Esophagus (tissue), 2 donors: Measurements from ENCODE around the gene ADPRH. TPM values are rescaled to one million over a fixed set of nuclear protein-coding genes. Genes with fewer than 3 reads are reported as not detected.

Experiments
- H3K27ac ChIP-seq, 2 donors: one replicate each; pipeline ENCODE4 v1.5.1; 2013; ENCODE audit warnings: low read depth in 2 of 2, mild to moderate bottlenecking in 2 of 2, inconsistent platforms in 1 of 2, low read length in 1 of 2, moderate library complexity in 1 of 2
- H3K27me3 ChIP-seq, 2 donors: one replicate each; pipeline ENCODE4 v1.6.1; 2013; ENCODE audit warnings: low read length in 2 of 2, control low read depth in 1 of 2, mild to moderate bottlenecking in 1 of 2; ENCODE audit not compliant: insufficient read depth in 2 of 2, control insufficient read depth in 1 of 2
- H3K36me3 ChIP-seq, 2 donors: one replicate each; pipeline ENCODE4 v1.6.1; 2013; ENCODE audit warnings: low read length in 1 of 2; ENCODE audit not compliant: control insufficient read depth in 2 of 2, insufficient read depth in 2 of 2
- H3K4me1 ChIP-seq, 2 donors: one replicate each; pipeline ENCODE4 v1.6.1; 2013; ENCODE audit warnings: low read length in 1 of 2; ENCODE audit not compliant: control insufficient read depth in 2 of 2, insufficient read depth in 2 of 2
- H3K4me3 ChIP-seq, 2 donors: one replicate each; pipeline ENCODE4 v1.5.1; 2013; ENCODE audit warnings: low read length in 2 of 2, mild to moderate bottlenecking in 2 of 2, low read depth in 1 of 2, moderate library complexity in 1 of 2
- H3K9me3 ChIP-seq, 2 donors: one replicate each; pipeline ENCODE4 v1.6.1; 2013; ENCODE audit warnings: mild to moderate bottlenecking in 2 of 2, low read depth in 1 of 2, low read length in 1 of 2, moderate library complexity in 1 of 2; ENCODE audit not compliant: control insufficient read depth in 2 of 2, insufficient read depth in 1 of 2
- WGBS, 2 donors: extraction: QIAGEN DNeasy Blood & Tissue Kit; methylation state at CpG; one replicate each; pipeline ENCODE4 v1.1.7; 2013; 5-methylcytosine and 5-hydroxymethylcytosine counted together
- polyA plus RNA-seq, 2 donors: library from polyadenylated mRNA; stranded (reverse); fragments of 200-250 nt; gene quantifications; one replicate each; pipeline ENCODE4 v1.2.3, GENCODE V29; 2013
- donor health status: healthy with polysubstance abuse.
- donor health status: Bipolar disorder and iron deficiency.

ADPRH gene
- polyA plus RNA-seq, 2 donors = 1.2 to 1.3 TPM

DNA sequence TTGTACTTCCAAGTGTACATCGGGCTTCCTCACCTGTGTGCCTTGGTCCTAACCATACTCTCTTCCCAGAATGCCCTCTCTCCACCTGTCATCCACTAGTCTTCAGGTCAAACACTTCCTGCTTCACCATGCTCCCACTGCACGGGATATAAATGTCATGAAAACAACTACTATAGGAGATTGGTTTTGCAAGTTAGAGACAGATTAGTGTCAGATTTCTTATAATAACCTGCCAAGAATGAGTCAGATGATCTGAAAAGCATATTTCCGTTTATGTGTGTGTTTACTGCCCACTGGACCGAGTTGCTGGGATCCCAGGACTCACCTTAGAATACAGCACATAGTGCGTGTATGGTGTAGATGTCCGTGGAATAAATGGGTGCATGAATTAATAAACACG is 39.8 kb downstream of the ADPRH start:
- Histone ChIP-seq H3K9me3 (no peaks in the 10 kb centered on the region), H3K27ac (no peak overlapping the region), H3K4me3 (no peak overlapping the region), H3K27me3 (no peaks in the 10 kb centered on the region), H3K4me1 (no peaks in the 10 kb centered on the region), H3K36me3 (no peaks in the 10 kb centered on the region)
- whole genome bisulfite sequencing, 2 donors = 70 to 75% methylated on average over 7 of the region's 7 CpGs

GRCh38 chr3:119620899-119621298 is 41.6 kb downstream of the ADPRH start:
- H3K27ac ChIP-seq = no peak overlapping the region
- no peaks in the 10 kb centered on the region for H3K27me3 ChIP-seq
- no peaks in the 10 kb centered on the region for H3K4me1 ChIP-seq
- no peaks in the 10 kb centered on the region for H3K9me3 ChIP-seq
- no peaks in the 10 kb centered on the region for H3K36me3 ChIP-seq
- 89 to 92% methylated on average over 5 of the region's 5 CpGs for WGBS, 2 donors
- H3K4me3 ChIP-seq = no peak overlapping the region

DNA sequence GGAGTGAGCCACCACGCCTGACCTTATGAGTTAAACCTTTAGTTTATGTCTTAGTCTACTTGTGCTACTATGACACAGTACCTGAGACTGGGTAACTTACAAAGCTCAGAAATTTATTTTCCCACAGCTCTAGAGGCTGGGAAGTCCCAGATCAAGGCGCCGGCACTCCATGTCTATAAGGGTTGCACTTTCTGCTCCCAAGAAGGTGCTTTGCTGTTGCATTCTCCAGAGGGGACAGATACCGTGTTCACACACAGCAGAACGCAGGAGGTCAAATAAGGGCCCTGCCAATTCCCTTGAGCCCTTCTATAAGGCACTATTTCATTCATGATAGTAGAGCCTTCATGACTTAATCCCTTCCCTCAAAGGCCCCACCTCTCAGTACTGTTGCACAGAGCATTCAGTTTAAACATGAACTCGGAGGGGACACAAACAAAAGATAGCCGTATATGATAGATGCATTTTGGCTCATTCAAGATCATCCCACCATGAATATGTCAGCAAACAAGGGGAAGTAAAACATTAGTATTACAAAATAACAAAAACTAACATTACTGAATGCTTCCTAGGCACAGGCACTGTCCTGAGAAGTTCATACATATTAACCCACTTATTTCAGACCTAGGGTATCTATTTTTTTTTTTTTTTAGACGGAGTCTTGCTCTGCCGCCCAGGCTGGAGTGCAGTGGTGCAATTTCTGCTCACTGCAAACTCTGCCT is 44.9 kb downstream of the ADPRH start:
- Histone ChIP-seq H3K4me1 (peaks cover 0 to 2% of the 10 kb centered on the region in 2 donors), H3K27ac (no peak overlapping the region), H3K9me3 (no peaks in the 10 kb centered on the region), H3K4me3 (no peak overlapping the region), H3K27me3 (no peaks in the 10 kb centered on the region), H3K36me3 (no peaks in the 10 kb centered on the region)
- 76 to 84% methylated on average over 9 of the region's 9 CpGs for WGBS, 2 donors

DNA sequence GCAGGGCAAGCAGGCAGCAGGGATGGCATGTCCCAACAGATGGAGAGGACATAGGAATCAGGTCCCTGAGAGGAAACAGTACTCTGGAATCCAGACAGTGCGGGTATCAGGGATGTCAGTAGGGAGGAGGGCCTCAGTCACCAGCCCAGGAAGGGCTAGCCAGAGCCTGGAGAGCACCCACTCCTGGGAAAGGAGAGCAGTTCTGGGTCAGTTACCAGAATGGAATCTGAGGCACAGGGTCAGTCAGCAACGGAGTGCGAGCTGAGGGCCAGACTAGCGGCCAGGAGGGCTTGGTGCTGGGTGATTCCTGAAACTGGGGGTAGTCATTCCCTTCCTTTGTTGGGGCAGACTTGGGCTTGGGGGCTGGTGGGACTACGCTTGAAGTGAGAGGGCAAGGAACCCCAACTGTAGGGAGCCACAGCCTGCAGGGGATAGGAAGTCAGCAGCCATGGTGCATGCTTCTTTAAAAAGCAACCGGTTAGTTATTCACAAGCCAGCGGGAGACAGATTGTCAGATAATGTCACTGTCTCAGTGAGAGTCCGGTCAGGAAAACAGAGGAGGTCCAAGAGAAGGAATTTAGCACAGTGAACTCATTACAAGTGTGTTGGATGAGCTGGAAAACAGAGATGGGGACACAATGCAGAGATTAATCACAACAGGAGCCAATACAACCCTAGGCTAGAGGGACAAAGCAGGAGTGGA is 46.3 kb downstream of the ADPRH start:
- Histone ChIP-seq H3K4me3 (no peak overlapping the region), H3K27me3 (no peaks in the 10 kb centered on the region), H3K4me1 (peaks cover 0 to 2% of the 10 kb centered on the region in 2 donors), H3K36me3 (no peaks in the 10 kb centered on the region), H3K9me3 (no peaks in the 10 kb centered on the region), H3K27ac (no peak overlapping the region)
- WGBS, 2 donors = 74 to 80% methylated on average over 8 of the region's 8 CpGs

GRCh38 chr3:119626196-119626595 is 46.9 kb downstream of the ADPRH start:
- Histone ChIP-seq H3K9me3 (no peaks in the 10 kb centered on the region), H3K4me3 (no peak overlapping the region), H3K27ac (no peak overlapping the region), H3K4me1 (peaks cover 0 to 2% of the 10 kb centered on the region in 2 donors), H3K36me3 (no peaks in the 10 kb centered on the region), H3K27me3 (no peaks in the 10 kb centered on the region)
- WGBS, 2 donors = 88 to 93% methylated on average over 1 of the region's 1 CpG

DNA sequence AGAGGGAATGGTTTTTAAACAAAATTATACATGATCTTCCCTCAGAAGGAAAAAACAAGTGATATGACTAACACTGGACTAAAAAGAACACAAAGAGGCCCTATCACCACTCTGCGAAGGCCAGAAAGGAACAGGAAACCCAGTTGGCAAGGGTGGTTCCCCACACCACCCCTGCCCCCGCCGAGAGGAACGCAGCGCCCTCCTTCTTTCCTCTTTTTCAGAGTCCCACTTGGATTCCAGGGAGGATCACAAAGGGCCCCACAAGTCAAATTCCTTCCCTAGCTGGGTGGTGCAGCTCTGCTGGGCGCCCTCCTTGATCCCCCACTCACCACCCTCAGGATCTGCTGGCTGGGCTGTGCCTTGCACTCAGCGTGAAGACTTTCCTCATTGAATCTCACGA is 48.2 kb downstream of the ADPRH start:
- Histone ChIP-seq H3K4me1 (peaks cover 0 to 2% of the 10 kb centered on the region in 2 donors), H3K27me3 (no peaks in the 10 kb centered on the region), H3K9me3 (no peaks in the 10 kb centered on the region), H3K36me3 (no peaks in the 10 kb centered on the region), H3K27ac (no peak overlapping the region), H3K4me3 (no peak overlapping the region)
- WGBS, 2 donors = 64 to 67% methylated on average over 8 of the region's 8 CpGs

- H3K27me3 ChIP-seq = no peaks in the 10 kb centered on the region
- 78 to 81% methylated on average over 4 of the region's 4 CpGs for WGBS, 2 donors
- no peak overlapping the region for H3K27ac ChIP-seq
- H3K4me3 ChIP-seq = no peak overlapping the region
- no peaks in the 10 kb centered on the region for H3K36me3 ChIP-seq
- H3K4me1 ChIP-seq = peaks cover 0 to 2% of the 10 kb centered on the region in 2 donors
- no peaks in the 10 kb centered on the region for H3K9me3 ChIP-seq
Observed at GRCh38 chr3:119628390-119628789, 49.1 kb downstream of the ADPRH start.

- Histone ChIP-seq H3K27ac (no peak overlapping the region), H3K27me3 (no peaks in the 10 kb centered on the region), H3K4me1 (peaks cover 0 to 2% of the 10 kb centered on the region in 2 donors), H3K9me3 (no peaks in the 10 kb centered on the region), H3K36me3 (no peaks in the 10 kb centered on the region), H3K4me3 (no peak overlapping the region)
- WGBS, 2 donors = 47 to 62% methylated on average over 1 of the region's 1 CpG
Observed at GRCh38 chr3:119628816-119629445, 49.6 kb downstream of the ADPRH start.

- 76 to 82% methylated on average over 8 of the region's 8 CpGs for WGBS, 2 donors
- Histone ChIP-seq H3K36me3 (no peaks in the 10 kb centered on the region), H3K4me1 (peaks cover 0 to 2% of the 10 kb centered on the region in 2 donors), H3K4me3 (no peak overlapping the region), H3K27me3 (no peaks in the 10 kb centered on the region), H3K27ac (no peak overlapping the region), H3K9me3 (no peaks in the 10 kb centered on the region)
Observed at GRCh38 chr3:119630128-119630879, 51.0 kb downstream of the ADPRH start.
